Medulla oblongata (tissue), 1 donor: Measurements from ENCODE around the gene WWTR1.

Experiments
- DNase-seq: peaks from one replicate; pipeline ENCODE4 v3.0.0-alpha.2; 2015; ENCODE audit errors: extremely low spot score

Gene WWTR1

DNA sequence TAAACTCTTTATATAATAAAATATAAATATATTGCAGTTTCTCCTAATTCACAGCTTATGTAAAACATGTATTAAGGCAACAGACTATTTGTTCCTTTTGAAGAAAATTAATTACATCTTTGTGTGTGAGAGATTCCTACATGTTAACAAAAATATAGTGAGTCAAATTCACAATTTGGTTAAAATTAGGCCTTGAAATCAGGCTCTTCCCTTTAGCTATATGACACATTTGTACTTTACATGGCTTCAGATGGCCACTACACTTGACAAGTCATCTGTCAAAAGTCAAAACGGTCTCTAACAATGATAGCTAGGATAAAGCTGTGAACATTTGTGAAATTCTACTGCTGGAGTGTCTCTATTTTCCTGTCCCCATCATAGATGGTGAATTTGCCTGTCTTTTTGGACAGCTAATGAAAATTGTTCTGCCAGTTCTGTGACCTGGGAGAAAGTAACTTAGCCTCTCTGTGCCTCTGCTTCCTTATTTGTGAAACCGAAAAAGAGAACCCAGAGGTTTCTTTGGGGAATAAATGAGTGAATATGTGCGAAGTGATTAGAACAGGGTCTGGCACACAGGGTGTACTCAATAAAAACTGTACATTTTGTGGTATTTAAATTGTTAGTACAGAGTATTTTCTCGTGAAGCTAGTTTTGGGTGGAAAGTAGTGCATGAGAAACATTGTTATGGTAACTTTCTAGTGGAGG, 159.7 kb downstream of the WWTR1 start:
- DNase-seq, result no peak

- DNase-seq, result no peak
Observed at GRCh38 chr3:149496891-149497290, 160.9 kb downstream of the WWTR1 start.

GRCh38 chr3:149495581-149496125, 162.2 kb downstream of the WWTR1 start:
- no peak for DNase-seq

- no peak for DNase-seq
Observed at GRCh38 chr3:149494759-149495580, 162.9 kb downstream of the WWTR1 start.

DNA sequence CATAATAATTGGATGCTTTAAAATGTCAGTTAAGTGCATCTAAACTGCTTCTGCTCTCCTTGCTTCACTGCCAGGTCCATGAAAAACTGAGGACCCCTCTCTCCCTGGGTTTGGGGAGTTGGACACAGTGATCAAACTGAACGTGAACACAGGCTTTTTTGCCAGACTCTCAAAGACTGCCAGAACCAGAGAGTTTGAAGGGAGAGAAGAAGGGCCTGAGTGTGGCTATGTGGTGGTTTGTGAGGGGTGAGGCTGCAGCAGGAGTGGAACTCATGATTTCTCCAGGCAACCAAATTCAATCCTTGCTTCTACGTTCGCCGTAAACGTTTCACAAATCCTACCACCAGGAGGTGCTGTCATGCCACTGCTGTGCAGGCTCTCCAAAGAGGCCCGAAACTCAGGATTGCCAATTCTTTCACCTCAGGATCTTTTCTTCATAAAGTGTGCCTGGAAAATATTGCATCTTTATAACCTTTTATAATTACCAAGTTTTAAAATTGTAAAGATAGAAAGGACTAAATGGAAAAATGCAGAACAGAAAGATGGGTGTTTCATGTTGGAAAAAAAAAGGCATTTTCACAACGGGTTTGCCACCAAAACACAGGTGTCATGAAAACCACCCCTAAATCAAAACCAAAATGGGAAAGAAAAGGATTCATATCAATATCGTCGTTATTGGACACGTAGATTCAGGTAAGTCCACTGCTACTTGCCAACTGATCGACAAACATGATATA, 163.6 kb downstream of the WWTR1 start:
- DNase-seq, result peak; percentile 61

GRCh38 chr3:149493315-149494021, 164.4 kb downstream of the WWTR1 start:
- DNase-seq, result no peak

- no peak for DNase-seq
Observed at GRCh38 chr3:149490260-149490971, 167.4 kb downstream of the WWTR1 start.

- DNase-seq, result no peak
Observed at GRCh38 chr3:149489060-149489690, 168.7 kb downstream of the WWTR1 start.

DNA sequence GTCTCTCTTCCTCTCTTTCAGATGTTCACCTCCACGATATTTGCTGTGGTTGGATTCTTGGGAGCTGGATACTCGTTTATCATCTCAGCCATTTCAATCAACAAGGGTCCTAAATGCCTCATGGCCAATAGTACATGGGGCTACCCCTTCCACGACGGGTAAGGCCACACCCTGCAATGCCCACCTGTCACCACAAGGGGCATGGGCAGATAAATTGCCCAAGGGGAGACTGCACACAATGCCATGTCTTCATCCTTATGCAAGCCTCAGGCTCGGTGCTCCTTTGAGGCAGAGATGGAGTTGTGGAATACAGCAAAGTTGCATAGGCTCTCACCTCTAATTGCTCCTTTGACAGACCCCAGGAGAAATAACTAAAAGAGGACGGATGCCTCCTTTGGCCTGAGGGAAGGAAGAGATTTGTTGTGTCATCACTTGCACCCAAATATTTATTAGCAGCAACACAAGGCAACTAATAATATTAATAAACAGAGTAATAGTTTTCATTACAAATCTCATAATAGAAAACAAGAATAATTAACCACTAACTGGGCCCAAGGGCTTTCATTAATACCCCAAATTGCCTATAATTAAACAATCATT, 170.1 kb downstream of the WWTR1 start:
- DNase-seq, result no peak

DNA sequence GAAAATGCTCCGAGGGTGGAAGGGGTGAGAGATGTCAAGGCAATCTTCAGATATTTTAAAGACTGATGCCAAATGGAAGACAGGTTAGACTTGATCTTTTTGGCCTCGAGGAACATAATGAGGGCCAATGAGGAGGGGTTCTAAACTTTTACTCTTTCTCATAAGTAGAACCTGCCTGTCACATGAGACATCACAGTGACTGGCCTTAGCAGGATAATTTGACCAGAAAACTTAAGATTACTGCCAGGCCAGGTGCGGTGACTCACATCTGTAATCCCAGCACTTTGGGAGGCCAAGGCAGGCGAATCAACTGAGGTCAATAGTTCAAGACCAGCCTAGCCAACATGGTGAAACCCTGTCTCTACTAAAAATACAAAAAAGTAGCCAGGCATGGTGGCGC, 171.1 kb downstream of the WWTR1 start:
- DNase-seq, result no peak

GRCh38 chr3:149481491-149481890, 176.3 kb downstream of the WWTR1 start:
- DNase-seq, result no peak

- DNase-seq, result no peak
Observed at GRCh38 chr3:149481056-149481455, 176.8 kb downstream of the WWTR1 start.

DNA sequence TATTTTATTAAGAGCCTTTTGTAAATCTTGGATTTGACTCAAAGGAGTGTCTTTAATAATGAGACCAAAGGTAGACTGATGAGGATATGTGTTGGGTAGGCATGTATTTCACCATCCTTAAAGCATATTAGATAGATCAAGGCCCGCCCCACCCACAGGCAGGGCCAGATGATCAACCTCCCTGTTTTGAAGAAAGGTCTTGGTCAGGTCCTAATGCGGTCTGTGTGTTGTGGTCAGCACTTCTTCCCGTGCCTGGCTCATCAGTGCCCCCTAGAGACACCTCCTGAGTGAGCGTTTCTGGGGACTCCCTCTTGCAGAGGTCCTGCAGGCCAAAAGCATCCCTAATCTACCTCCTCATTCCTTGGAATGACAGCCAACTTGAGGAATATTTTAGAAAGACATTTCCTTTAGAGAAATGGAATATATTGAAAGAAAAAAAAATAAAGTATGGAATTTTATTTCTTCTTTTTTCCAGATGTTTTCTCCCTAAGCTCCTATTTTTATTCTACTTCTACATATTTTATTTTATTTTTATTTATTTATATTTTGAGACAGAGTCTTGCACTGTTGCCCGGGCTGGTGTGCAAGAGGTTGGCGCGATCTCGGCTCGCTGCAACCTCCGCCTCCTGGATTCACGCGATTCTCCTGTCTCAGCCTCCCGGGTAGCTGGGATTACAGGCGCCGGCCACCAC, 177.4 kb downstream of the WWTR1 start:
- DNase-seq, result peak; percentile 83

GRCh38 chr3:149479621-149480325, 178.1 kb downstream of the WWTR1 start:
- no peak for DNase-seq

GRCh38 chr3:149476225-149476624, 181.6 kb downstream of the WWTR1 start:
- DNase-seq, result no peak

DNA sequence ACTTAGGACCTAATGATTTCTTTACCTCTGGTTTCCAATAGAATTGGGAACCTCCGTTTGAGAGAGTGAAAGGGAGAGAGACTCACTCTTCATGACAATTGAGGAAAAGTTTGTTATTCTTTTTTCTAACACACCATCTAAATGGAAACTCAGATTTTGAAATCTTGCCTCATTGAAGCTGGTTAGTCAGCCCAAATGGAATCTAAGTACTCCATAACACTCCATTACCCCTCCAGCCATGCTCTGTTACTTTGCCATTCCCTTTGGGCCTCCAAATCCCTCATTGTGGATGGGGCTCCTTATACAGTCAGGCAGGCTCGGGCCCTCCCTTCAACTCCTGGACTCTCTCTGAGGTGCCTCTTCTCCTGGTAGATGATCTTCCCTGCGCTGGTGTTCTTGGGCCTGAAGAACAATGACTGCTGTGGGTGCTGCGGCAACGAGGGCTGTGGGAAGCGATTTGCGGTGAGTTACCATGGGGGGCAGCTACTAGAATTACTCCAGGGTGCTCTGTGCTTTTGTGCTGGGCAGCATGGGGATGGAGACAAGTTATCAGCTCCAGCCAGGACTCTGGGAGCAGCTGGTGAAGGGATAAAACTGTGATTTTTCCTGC, 182.3 kb downstream of the WWTR1 start:
- no peak for DNase-seq

- DNase-seq, result no peak
Observed at GRCh38 chr3:149474250-149474817, 183.5 kb downstream of the WWTR1 start, which contains the start of gene TM4SF4. TM4SF4 (plus strand) TSS chr3:149474697; CDS start chr3:149474878, 181 bp downstream.
